Activated T-cell treated with anti-CD3 and anti-CD28 coated beads, Interleukin-2, amount 50 U/mL, for 48 hours (primary cell): Measurements from ENCODE around the gene CASS4.
"Not testable (repeated sequence)": the region's sequence is repeated elsewhere in the genome, so short reads cannot be mapped to it uniquely, and the experiment has no call there.

ENCODE experiments used
- DNase-seq, 2 experiments: peaks; one replicate each; pipeline ENCODE4 v3.0.0-alpha.2; 2020

CASS4 gene

GRCh38 chr20:56392881-56393482 lies 19.1 kb upstream of the CASS4 start:
- no peak for DNase-seq

GRCh38 chr20:56393653-56394052 lies 18.4 kb upstream of the CASS4 start:
- DNase-seq = no peak

GRCh38 chr20:56395166-56395565 lies 16.9 kb upstream of the CASS4 start:
- DNase-seq = no peak

- peak; percentile 53 to 60 for DNase-seq
Observed at GRCh38 chr20:56400001-56400640, 11.9 kb upstream of the CASS4 start.

- DNase-seq = no peak
Observed at GRCh38 chr20:56403465-56403864, 8.6 kb upstream of the CASS4 start.

- DNase-seq = not testable (repeated sequence)
Observed at GRCh38 chr20:56405356-56405755, 6.7 kb upstream of the CASS4 start.

- no peak for DNase-seq
Observed at GRCh38 chr20:56406910-56407309, 5.2 kb upstream of the CASS4 start.

GRCh38 chr20:56409521-56409920 lies 2.5 kb upstream of the CASS4 start:
- no peak for DNase-seq

- DNase-seq = no peak
Observed at GRCh38 chr20:56409956-56410355, 2.1 kb upstream of the CASS4 start.

GRCh38 chr20:56411287-56411686 lies 773 bp upstream of the CASS4 start:
- DNase-seq = not testable (repeated sequence)

GRCh38 chr20:56412473-56412790 lies 372 bp downstream of the CASS4 start:
- no peak for DNase-seq

- DNase-seq = no peak
Observed at GRCh38 chr20:56412949-56413348, 889 bp downstream of the CASS4 start.

- DNase-seq = peak; percentile 72 to 75
Observed at GRCh38 chr20:56414842-56415765, 3.0 kb downstream of the CASS4 start.

GRCh38 chr20:56417402-56417801 lies 5.3 kb downstream of the CASS4 start:
- DNase-seq = no peak

GRCh38 chr20:56417911-56418310 lies 5.9 kb downstream of the CASS4 start:
- DNase-seq = no peak

GRCh38 chr20:56418385-56418861 lies 6.4 kb downstream of the CASS4 start:
- DNase-seq = peak; percentile 44 to 49

GRCh38 chr20:56420028-56420427 lies 8.0 kb downstream of the CASS4 start:
- DNase-seq = no peak

- no peak for DNase-seq
Observed at GRCh38 chr20:56420940-56421688, 9.1 kb downstream of the CASS4 start.

- no peak for DNase-seq
Observed at GRCh38 chr20:56422076-56422823, 10.2 kb downstream of the CASS4 start.

- DNase-seq = no peak
Observed at GRCh38 chr20:56422824-56423189, 10.7 kb downstream of the CASS4 start.

GRCh38 chr20:56423211-56423610 lies 11.2 kb downstream of the CASS4 start:
- DNase-seq = no peak

GRCh38 chr20:56423886-56424285 lies 11.8 kb downstream of the CASS4 start:
- DNase-seq = no peak
